GM18520 (cell line): ENCODE measurements around the gene FAM171A2.
"Not testable (repeated sequence)": the region's sequence is repeated elsewhere in the genome, so short reads cannot be mapped to it uniquely, and the experiment has no call there.

Experiments
- ATAC-seq: cut with Tn5 transposase; IDR thresholded peaks from one replicate; pipeline ENCODE4 v1.9.1; 2021; ENCODE audit not compliant: unreplicated experiment

Gene FAM171A2

DNA sequence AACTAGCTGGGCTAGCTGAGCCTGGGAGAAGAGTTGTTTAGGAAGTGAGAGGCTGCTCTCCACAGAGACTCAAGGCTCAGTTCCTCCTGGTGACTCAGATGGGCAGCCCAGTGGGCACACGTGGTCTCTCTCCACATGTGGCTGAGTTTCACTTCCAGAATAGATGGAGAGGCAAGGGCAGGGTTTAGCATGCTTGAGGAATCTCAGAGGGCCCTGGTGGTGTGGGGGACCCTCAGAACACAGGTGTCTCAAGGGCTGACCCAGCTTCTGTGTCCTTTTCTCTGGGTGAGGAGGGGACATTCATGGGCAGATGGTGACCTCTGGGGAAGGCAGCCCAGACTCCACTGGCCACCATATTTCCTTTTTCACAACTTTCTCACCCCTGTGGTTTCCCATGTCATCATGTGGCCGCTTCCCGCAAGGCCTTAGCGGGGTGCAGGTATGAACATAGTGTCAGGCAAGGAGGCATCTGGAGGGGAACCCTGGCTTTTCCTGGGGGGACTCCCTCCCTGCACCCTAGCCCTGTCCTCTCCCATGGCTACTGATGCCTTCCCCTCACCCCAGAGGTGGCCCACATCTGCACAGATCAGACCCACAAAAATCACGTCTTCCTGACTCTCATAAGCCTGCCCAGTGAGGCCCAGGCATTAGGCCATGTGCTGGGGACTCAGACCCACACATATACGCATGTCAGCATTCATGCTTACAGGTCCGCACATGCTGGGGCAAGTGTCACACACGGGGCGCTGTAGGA lies 15.2 kb downstream of the FAM171A2 start:
- peak; percentile 42 for ATAC-seq

DNA sequence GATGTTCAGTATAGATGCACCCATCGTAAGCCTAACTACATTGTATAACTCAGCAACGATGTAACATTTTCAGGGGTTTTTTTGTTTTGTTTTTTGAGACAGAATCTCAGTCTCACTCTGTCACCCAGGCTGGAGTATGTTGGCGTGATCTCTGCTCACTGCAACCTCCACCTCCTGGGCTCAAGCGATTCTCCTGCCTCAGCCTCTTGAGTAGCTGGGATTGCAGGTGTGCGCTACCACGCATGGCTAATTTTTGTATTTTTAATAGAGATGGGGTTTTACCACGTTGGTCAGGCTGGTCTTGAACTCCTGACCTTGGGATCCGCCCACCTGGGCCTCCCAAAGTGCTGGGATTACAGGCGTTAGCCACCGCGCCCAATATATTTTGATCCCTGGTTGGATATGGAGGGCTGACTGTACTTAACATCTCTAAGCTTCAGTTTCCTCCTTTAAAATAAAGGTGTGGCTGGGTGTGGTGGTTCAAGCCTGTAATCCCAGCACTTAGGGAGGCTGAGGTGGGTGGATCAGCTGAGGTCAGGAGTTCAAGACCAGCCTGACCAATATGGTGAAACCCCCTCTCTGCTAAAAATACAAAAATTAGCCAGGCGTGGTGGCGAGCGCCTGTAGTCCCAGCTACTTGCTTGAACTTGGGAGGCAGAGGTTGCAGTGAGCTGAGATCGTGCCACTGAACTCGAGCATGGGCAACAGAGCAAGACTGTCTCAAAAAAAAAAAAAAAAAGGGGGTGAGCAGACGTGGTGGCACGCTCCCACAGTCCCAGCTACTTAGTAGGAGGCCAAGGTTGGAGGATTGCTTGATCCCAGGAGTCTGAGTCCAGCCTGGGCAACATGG lies 16.2 kb downstream of the FAM171A2 start:
- peak; percentile 4 for ATAC-seq

DNA sequence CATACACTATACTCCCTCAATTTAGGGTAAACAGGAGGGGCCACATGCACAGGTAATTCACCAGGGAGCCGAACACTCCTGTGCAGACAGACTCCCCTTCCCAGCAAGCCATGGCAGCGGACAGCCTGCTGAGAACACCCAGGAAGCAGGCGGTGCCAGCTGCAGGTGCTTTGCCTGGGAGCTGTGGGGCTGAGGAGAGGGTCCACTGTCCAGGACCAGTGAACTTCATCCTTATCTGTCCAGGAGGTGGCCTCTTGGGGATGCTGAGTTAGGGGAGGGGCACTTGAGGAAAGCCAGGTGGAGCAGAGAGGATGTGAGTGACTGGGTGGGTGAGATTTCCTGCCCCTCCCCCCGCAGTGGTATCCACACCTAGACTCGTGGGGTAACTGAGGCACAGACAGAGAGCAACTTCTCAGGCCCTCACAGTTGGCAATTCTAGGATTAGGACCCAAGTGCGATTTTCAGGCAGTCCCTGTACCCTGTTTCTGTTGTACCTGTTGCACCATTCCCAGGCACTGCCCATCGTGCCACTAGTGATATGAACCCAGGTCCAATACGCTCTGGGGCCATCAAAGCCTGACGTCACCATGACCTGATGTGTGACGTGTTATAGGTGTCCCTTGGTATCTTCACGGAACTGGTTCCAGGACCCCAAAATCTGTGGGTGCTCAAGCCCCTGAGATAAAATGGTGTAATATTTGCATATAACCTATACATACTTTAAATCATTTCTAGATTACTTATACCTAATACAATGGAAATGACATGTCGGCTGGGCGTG lies 17.4 kb downstream of the FAM171A2 start:
- ATAC-seq: no peak

DNA sequence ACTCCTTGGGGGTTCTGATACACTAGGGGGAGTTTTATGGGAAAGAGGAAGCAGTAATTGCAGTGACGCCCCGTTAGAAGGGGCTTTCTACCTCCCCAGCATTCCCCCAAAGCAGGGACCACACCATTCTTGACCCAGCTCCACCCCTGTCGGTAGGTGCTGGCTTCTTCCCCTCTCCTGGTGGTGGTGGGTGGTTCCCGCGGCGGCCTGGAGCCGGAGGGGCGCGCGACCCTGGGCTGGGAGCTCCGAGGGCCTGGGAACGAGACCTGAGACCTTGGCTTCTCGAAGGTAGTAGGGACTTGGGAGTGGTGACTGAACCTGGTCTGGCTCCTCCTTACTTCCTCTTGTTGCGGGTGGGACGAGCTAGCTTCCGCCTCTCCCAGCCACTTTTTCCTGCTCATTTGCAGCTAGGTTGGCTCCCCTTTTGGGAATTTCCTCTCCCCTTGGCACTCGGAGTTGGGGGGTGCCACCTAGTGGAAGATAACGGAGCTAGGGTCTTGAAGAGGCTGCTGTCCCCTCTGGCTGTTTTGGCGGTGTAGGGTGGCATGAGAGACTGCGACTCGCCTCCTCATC lies 18.1 kb downstream of the FAM171A2 start:
- no peak for ATAC-seq

DNA sequence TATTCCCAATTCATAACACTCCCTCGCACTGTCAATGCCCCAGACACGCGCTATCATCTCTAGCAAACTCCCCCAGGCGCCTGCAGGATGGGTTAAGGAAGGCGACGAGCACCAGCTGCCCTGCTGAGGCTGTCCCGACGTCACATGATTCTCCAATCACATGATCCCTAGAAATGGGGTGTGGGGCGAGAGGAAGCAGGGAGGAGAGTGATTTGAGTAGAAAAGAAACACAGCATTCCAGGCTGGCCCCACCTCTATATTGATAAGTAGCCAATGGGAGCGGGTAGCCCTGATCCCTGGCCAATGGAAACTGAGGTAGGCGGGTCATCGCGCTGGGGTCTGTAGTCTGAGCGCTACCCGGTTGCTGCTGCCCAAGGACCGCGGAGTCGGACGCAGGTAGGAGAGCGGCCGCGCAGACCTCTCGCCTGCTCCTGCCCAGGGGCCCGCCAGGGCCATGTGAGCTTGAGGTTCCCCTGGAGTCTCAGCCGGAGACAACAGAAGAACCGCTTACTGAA lies 18.7 kb downstream of the FAM171A2 start, which contains the start of gene GRN:
TSS of gene GRN (plus strand) at position 364 of the 515 bp plus-strand sequence. CDS start 3,863 bp downstream, outside the sequence.
- peak; percentile 45 for ATAC-seq

DNA sequence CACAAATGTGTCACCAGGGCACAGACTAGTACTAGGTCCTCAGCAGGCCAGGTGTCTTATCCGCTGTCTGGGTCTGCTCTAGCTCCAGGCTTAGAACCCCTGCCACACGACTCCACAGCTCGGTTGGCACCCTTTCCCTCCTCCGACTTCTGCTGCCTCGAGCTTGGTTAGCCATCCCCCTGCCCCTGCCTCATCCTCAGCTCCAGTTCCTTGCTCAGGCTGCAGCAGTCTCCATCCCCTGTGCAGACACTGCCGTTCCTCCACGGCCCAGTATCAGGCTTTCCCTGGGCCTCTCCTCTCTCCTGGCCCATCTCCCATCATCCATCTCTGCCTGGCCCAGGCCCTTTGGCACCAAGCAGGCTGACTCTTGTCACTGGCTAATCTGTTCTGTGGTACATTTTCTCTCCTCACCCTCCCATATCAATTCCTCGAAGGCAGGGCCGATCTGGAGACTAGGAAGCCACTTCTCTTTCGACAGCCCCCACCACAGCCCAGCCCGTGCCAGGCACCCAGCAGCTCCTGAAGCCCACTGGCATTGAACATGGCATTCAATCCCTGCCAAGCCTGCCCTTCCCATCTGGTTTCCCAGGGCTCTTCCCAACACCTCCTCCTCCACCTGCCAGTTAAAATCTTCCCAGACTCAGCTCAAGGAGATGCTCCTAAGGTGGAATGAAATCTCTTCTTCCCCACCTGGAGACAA lies 20.0 kb downstream of the FAM171A2 start:
- no peak for ATAC-seq

DNA sequence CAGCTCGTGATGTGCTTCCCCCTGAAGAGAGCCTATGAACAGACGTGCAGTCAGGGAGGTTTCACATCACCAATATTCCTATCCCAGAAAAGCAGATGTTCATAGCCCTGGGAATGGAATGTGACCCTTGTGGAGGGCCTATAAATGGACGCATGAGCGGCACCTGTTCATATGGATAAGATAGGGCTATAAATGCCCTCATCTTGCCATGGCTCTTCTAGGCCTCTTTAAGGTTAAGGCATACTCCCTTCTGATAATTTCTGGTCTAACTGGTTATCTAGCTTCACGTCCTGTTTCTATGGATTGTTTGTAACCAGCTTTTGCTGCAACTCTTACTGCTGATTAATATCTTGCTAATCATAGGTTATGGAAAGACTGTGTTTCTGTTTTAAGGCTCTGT lies 23.1 kb downstream of the FAM171A2 start:
- not testable (repeated sequence) for ATAC-seq

DNA sequence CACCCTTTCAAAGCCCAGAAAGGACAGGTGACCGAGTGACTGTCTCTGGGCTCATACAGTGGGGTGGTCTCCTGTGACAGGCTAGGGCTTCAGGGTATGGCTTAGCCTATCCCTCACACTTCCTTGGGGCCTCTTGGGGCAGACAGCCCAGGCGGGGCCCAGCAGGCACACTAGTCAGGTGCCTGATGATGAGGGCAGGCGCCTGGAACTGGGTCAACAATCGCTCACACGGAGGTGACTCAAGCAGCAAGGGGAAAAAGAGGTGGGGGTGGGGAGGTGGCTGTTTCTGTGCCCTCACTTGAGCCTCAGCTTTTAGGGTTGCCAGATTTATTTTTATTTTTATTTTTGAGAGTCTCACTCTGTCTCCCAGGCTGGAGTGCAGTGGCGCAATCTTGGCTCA lies 25.0 kb downstream of the FAM171A2 start:
- no peak for ATAC-seq

DNA sequence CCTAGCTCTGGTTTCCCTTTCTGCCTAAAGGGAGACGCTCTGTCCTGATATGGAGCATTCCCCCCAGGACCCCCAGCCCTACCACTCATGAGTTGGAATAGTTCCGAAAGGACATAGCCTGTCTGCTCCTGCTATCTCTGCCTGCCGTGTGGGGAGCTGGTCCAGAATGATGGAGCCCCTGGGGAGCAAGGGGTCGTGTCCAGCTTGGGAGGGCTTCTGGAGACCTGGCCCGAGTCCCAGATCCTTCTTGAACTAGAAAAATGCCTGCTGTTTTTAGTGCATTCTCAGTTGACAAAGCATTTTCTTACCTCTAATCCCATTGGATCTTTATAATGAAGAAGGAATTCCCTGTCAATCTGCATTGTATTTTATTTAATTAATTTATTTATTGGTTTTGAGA lies 27.7 kb downstream of the FAM171A2 start:
- no peak for ATAC-seq

DNA sequence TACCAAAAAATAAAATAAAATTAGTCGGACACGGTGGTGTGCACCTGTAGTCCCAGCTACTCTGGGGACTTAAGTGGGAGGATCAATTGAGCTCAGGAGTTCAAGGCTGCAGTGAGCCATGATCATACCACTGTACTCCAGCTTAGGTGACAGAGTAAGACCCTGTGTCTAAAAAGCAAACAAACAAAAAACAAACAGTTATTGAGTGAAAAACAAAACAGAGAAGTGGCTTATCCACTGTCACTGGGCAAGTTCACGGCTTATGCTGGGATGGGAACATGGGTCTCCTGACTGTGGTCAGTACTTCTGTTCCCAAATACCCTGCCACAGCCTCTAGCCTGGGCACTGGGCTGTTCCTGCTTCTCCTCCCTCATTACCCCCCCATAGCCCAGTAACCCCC lies 28.1 kb downstream of the FAM171A2 start:
- ATAC-seq: no peak

DNA sequence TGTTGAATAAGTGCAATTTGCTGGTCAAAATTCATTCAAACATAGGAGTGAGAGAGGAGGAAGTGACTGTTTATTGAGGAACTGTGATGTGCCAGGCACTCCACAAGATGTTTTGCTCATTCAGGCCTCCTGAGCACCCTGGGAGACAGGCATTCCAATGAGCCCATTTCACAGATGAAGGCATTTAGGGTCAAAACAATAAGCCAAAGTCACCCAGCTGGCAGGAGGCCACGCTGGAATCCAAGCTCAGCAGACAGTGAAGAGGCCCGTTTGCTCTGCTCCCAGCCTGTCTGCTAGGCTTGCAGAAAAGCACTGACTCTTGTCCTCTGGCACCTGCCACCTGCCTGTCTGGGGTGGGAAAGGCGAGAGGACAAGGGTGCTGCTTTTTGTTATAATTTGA lies 28.9 kb downstream of the FAM171A2 start:
- no peak for ATAC-seq

DNA sequence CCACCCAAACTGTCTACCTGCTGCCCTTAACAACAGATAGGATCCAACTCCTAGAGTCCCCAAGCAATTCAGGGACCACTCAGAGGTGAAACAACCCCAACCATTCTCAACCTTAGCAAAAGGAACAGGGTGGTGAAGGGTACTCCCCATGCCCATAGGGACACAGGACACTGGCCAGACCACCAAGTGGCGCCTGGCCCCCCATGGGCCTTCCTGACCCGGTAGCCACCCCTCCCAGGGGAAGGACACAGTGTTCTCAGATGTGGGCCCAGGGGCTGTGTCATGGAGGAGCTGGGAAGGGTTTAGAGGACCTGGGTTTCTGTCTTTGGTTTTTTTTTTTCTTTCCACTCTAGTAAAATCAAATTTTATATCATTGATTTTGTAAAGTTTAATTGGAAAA lies 29.3 kb downstream of the FAM171A2 start:
- ATAC-seq: no peak

DNA sequence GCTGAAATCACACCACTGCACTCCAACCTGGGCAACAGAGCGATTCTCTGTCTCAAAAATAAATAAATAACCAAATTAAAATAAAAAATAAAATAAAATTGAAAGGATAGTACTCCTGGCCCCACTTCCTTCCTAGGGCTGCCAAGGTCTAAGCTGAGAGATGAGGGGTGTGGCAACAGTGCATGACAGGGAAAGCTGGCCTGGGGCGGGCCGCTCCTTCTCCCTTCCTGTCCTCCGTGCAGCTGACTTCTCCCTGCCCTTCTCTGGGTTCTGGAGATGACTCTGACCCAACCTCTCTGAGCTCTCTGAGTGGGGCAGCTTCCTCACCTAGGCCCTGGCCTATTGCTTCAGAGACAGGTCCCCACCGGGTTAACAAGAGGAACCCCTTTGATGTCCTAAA lies 30.3 kb downstream of the FAM171A2 start:
- ATAC-seq: no peak

DNA sequence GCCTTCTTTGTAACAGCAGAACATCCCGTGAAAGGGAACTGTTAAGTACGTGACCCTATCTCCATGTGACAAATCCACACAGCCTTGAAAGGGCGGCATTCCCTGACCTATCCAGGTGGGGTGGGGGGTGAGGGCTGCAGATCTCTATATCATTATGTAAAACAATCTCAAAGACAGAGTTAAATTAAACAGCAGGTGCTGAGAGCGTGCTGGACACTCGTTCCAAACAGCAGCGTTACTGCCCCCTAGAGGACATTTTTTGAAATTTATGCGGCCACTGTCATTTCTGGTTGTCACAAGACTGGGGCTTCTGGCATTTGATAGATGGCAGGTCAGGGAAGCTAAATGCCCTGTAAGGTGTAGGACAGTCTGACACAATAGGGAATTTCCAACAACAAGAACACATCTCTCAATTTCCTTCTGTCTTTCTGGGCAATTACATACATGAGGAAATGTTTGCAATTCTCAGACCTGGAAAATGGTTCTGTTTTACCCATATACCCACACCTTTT lies 32.3 kb downstream of the FAM171A2 start:
- ATAC-seq: no peak

DNA sequence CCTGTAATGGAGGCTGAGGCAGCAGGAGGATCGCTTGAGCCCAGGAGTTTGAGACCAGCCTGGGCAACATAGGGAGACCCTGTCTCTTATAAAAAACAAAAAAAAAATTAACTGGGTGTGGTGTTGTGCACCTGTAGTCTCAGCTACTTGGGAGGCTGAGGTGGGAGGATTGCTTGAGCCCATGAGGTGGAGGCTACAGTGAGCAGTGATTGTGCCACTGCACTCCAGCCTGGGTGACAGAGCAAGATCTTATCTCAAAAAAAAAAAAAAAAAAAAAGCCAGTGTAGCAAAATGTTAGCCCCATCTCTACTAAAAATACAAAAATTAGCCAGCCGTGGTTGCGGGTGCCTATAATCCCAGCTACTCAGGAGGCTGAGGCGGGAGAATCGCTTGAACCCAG lies 33.4 kb downstream of the FAM171A2 start:
- not testable (repeated sequence) for ATAC-seq

DNA sequence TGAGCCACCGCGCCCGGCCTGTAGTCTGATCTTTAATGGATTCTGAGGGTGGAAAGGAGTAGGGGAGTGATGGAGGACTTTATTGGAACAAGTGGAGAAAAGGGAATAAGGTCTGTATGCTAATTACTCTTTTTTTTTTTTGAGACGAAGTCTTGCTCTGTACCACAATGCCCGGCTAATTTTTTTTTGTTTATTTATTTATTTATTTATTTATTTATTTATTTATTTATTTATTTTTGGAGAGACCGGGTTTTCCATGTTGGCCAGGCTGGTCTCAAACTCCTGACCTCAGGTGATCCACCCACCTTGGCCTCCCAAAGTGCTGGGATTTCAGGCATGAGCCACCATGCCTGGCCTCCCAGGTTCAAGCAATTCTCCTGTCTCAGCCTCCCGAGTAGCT lies 34.1 kb downstream of the FAM171A2 start:
- not testable (repeated sequence) for ATAC-seq

DNA sequence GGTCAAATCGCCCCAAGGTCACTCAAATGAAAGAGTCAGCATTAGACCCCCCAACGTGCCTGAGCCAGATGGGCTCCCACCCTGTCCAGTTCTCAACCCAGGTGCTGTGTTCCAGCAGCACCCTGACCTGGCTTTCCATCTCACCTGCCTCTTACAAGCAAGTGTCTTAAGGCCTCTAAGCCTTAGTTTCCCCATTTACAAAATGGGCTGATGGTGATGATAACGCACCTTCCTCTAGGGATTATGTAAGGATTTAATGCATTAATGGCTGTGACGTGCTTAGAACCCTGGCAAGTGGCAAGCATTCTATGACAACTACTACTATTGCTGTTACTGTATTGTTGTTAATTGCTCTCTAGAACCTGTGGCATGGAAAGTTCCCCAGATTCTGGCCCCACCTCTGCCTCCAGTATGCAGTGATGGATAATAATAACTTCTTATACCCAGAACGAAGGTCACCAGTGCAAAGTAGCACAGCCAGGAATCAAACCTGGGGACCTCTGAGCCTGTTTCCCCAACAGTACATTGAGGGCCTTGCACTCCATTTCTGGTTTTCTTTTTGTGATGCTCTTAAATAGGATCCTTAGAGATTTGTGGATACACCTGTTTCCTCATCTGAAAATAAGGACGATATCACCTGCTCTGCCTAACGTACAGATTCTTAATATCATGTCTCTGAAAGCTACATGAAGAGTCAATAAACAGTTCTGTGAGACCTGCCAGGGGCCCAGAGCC lies 35.8 kb downstream of the FAM171A2 start:
- ATAC-seq: no peak

DNA sequence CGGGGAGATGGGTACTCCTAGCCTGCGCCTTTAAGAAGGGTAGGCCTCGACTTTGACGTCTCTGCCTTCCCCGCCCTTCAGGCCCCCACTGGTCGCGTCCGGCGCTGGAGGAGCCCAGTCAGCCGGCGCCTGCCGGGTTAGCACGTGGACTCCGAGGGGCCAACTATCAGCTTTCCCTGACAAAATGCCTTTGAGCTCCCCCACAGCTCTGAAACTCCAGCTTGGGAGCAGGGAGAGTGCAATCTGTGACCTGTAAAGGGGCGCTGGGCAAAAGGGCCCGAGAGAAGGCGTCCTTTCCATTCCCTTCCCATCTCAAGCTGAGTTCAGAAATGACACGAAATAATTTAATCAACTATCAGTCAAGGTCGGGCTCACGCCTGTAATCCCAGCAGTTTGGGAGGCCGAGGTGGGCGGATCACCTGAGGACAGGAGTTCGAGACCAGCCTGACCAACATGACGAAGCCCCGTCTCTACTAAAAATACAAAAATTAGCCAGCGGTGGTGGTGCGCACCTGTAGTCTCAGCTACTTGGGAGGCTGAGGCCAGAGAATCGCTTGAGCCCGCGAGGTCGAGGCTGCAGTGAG lies 36.7 kb downstream of the FAM171A2 start:
- ATAC-seq: peak; percentile 39
